ENCODE data around the gene LRTM2. TPM values are rescaled to one million over a fixed set of nuclear protein-coding genes. Genes with fewer than 3 reads are reported as not detected.

LRTM2 gene
- total and polyA plus RNA-seq, 8 donors: not detected

- H3K4me1 ChIP-seq: peaks cover 0 to 39% of the 10 kb centered on the region in 2 donors
- TF ChIP-seq CTCF (IDR thresholded peaks at IDR 0.05): no peak
- H3K9me3 ChIP-seq: no peaks in the 10 kb centered on the region
- intact Hi-C loops (cut with DNase I): no loop called here
- DNase-seq (peak in 2 of 4 donors; percentile 22 to 41), ATAC-seq (no peak)
- peaks cover 0 to 9% of the 10 kb centered on the region in 2 donors for H3K27me3 ChIP-seq
- no peak overlapping the region for H3K4me3 ChIP-seq
- no peaks in the 10 kb centered on the region for H3K36me3 ChIP-seq
- no peak overlapping the region for H3K27ac ChIP-seq
These were observed 12.1 kb upstream of the LRTM2 start for GRCh38 chr12:1808036-1808797.

DNA sequence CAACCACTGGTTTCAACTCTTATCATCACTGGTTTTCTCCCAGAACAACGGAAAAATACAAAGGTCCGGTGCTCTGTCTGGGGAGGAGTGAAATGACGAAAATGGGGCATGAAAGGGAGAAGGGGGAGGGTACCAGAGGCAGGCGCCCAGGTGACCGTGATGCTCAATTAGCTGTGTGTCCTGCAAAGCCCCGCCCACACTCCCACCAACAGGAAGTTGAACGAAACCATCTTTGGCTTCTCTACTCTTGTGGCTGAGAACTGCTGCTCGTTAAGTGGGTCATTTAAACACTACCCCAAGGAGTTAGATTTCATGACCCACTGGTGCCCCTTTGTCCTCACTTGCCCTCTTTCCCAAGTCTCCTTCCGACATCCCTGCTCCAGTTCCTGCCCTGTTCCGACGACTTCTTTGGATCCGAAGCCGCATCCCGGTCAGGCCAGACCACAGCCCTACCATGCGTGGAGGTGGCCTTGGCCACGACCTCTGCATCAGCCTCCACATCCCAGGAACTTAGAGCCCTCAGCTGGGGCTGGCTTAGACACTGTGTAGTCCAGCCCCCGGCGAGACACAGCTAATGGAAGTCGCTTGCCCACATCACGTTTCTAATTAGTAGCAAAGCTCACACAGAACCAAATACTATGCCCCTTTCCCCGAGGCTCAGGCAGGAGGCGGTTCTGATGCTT, 11.4 kb upstream of the LRTM2 start:
- ATAC-seq: no peak
- intact Hi-C loops (cut with DNase I): no loop called here

DNA sequence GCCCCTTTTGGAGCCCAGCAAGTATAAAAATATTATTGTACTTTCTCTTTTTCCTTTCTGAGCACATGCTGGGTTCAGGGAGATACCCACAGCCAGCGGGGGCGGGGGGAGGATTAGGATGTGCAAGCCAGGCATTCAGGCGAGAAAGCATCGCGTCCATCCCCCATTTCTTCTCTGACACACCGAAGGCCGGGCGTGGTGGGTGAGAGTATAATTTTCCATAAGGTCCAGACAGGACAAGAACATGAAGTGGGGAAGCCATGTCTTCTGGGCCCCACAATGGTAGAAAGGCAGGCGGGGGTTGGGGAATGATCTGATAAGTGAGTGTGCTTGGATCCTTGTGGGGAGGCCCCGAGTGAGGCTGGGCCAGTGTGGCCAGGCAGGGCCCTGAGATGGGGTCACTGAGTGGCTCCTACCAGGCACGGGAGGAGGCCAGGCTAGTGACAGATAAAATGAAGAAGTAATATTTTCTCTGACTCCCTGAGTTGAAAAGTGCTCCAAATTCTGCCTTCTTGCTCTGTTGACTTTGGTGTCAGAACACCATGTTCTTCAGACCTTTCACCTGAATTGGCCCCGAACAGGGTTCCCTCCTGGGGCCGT, 10.7 kb upstream of the LRTM2 start:
- H3K27me3 ChIP-seq: peaks cover 0 to 10% of the 10 kb centered on the region in 2 donors
- no peaks in the 10 kb centered on the region for H3K36me3 ChIP-seq
- peak overlapping the region in 1 of 2 donors; percentile 66 for H3K27ac ChIP-seq
- intact Hi-C loops (cut with DNase I): no loop called here
- peaks cover 0 to 52% of the 10 kb centered on the region in 2 donors for H3K4me1 ChIP-seq
- H3K4me3 ChIP-seq: no peak overlapping the region
- no peaks in the 10 kb centered on the region for H3K9me3 ChIP-seq
- TF ChIP-seq CTCF (IDR thresholded peaks at IDR 0.05): no peak
- peak in 1 of 4 donors; percentile 35 for DNase-seq
- ATAC-seq: no peak

More for the DNA sequence above, 11.4 kb upstream of the LRTM2 start:
- H3K4me3 ChIP-seq: no peak overlapping the region
- H3K36me3 ChIP-seq: no peaks in the 10 kb centered on the region
- H3K9me3 ChIP-seq: no peaks in the 10 kb centered on the region
- peaks cover 0 to 46% of the 10 kb centered on the region in 2 donors for H3K4me1 ChIP-seq
- no peak for TF ChIP-seq CTCF (IDR thresholded peaks at IDR 0.05)
- peaks cover 0 to 9% of the 10 kb centered on the region in 2 donors for H3K27me3 ChIP-seq
- H3K27ac ChIP-seq: no peak overlapping the region
- DNase-seq: peak in 2 of 4 donors; percentile 22 to 61

DNA sequence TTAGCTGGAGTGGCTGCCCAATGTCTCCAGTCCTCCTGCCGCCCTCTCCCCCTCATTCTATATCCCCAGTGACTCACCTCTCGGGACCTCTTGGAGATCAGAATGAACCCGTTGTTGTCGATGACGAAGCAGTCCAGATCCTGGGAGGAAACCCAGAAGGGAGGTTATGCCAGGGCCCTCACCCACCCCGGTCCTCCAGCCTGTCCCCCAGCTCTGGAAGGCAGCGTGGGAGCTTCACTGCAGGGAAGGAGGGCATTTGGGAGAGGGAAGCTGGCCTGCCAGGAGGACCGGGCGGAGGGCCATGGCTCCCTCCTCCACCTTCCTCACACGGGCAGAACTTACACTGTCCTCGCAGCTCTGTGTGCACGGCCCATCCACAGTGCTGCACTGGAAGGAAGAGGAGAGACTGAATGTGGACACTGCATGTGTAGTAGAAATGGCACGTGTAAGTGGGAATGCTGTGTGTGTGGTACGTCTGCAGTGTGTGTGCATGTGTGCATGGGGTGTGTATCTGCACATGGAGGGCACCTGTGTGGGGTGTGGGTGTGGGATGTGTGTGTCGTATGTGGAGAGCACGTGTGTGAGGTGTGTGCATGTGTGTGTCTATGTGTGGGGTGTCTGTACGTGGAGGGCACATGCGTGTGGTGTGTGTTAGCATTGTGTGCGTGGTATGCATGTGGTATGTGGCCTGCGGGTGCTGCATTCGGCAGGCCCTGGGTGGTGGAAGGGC, 10.0 kb upstream of the LRTM2 start:
- H3K9me3 ChIP-seq: no peaks in the 10 kb centered on the region
- no peaks in the 10 kb centered on the region for H3K36me3 ChIP-seq
- intact Hi-C loops (cut with DNase I): no loop called here
- ATAC-seq: no peak
- no peak overlapping the region for H3K4me3 ChIP-seq
- peak overlapping the region in 1 of 2 donors; percentile 66 for H3K27ac ChIP-seq
- peaks cover 0 to 17% of the 10 kb centered on the region in 2 donors for H3K27me3 ChIP-seq
- peaks cover 0 to 49% of the 10 kb centered on the region in 2 donors for H3K4me1 ChIP-seq
- DNase-seq: peak in 1 of 4 donors; percentile 51
- TF ChIP-seq CTCF (IDR thresholded peaks at IDR 0.05): no peak

Measured in left lung (tissue), 10 donors.